NCI-H226 (cell line): ENCODE measurements around the gene CAPRIN1.

Experiments
- DNase-seq: peaks from one replicate; pipeline ENCODE4 v3.0.0-alpha.2; 2015

Gene CAPRIN1

DNA sequence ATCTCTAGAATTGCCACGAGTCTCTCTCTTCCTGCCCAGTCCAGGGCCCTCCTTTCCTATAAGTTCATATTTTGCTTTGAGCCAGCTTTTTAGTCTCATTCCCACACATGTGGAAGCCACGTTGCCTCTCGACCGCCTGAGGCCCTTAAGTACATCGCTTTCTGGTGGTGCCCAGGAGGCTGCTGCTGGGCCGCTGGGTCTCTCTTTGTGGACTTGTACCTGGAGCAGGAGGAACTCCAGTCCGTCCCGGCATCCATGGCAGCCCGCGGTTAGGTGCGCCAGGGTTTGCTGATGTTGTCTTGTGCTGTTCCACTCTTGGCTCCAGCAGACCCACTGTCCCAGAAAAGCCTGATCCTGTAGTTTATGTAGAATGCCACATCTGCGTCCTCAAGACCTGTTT lies 94.9 kb downstream of the CAPRIN1 start:
- DNase-seq: no peak

DNA sequence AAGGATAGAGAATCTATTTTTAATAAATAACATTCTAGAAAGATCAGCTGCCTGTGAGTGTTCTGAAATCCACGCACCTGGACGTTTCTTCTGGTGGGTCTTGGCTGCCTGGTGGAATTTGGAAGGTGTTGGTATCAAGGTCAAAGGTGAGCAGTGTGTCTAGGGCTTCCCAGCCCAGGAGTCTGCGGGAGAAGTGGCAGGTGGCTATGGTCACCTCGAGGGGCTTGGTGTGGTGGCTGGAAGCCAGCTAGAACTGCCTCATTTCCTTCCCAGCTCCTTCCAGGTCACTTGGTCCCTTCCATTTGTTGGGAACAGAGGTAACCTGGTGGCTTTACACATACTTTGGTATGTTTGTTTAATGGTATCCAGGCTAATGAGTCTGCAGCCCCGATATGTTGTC lies 95.3 kb downstream of the CAPRIN1 start:
- DNase-seq: no peak

DNA sequence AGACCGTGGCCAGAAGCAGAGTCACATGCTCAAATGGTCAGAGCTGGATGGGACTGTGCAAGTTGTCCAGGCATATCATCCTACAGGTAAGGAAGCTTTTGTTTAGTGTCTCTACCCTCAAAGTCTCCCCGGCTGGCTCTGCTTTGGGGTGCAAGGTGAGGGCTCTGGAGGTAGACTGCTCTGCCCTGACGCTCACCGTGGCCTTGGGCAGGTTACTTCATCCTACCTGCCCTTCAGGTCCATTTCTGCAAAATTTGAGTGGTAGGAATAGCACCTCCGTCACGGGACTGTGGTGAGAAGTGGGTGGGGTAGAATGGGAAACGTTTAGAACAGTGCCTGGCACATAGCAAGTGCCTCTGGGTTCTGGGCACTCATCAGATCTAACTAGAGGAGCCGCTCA lies 96.0 kb downstream of the CAPRIN1 start:
- DNase-seq: no peak

DNA sequence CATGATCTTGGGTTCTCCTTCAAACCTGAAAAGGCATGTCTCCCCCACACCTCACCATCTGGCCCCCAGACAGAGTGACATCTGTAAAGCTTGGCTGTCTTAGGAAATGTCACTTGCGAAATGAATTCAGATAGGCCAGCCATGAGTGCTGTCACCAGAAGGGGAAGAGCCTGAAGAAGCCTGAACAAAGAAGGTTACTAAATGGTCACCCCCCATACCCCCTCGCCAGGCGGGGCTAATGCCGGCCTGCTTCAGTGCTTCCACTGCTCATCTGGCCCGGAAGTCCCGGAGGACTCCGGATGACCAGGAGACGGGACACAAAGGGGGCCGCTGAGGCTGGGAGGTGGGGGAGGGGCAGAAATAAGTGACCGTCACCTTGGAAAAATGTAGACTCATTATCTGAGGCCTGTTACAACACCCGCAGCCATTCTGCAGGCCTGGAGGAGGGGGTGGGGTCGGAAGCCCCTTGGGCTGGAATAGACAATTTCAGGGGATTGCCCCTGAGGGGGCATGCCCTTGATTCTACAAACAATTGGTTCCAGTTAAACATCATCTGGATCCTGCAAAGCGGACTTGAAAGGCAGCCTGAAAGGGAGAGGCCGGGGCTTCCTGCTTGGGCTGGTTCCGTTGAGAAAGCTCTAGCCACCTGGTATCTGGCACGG lies 97.1 kb downstream of the CAPRIN1 start:
- DNase-seq: no peak

DNA sequence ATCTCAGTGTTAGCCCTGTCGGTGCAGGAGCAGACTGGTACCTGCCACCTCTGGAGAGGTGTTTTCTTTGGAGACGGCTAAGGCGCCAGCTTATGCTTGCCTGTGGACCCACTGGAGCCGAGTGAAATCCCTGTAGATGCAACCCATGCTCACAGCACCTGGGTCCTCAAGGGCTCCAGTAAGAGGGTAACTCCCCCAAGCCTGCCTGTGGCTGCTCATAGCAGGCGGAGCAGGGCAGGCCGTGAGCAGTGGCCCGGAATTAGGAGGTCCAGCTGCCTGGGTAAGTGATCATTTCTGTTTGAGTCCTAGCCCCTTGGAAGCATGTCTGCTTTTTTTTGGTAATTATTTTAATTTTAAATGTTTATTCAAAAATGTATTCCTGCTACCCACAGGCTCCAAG lies 97.7 kb downstream of the CAPRIN1 start:
- no peak for DNase-seq

DNA sequence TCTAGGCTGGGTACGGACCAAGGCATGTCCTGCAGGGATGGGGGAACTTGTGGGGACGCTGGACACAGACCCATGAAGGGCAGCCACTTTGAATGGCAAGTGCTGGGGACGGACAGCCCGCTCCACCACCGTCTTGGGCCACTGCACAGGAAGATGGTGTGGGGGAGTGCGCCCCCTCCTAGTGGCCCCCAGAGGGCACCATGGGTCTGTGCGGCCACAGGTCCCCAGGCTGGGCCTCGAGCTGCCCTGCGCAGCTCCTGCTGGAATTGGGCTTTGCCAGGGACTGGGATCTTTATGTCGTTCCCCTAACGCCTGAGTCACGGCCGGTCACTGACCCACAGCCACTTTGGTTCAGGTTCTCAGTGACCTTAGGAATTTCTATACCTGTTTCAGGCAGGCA lies 98.3 kb downstream of the CAPRIN1 start:
- DNase-seq: no peak

DNA sequence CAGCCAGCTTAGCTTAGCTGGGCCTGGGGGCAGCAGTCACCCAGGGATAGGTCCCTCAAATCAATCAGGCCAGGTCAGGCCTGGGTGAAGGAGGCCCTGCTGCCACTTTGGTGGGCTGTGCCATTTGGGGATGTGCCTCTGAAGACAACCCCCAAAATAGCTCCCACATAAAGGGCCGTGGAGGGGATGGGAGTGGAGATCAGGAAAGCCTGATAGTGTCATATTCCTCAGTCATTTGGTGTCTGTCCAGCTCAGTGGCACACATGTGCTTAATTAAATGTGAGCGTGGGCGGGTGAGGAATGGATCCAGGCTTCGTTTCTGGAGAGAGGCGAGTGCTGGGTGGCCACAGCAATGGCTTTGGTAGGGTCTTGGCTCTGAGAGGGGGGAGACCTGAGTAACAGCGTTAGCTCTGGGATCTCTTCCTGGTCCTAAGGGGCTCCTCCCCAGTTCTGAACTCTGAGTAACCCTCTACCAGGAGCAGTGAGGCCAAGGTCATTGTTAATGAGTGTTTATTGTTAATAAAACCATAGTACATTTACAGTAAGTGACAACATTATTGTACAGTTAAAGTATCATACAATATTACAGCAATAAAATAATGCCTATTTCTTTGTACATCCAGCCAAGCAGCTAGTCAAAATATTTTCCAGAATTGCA lies 99.1 kb downstream of the CAPRIN1 start:
- no peak for DNase-seq
